MV-4-11 (cell line): ENCODE results near the gene ABI3BP.

Experiments
- DNase-seq: peaks from one replicate; lab custom pipeline; 2025; lab: John Stamatoyannopoulos, UW

The ABI3BP gene

GRCh38 chr3:100882571-100882984, 110.6 kb downstream of the ABI3BP start:
- DNase-seq, result no peak

GRCh38 chr3:100880845-100881244, 112.4 kb downstream of the ABI3BP start:
- no peak for DNase-seq

- no peak for DNase-seq
Measured at GRCh38 chr3:100880072-100880471, 113.1 kb downstream of the ABI3BP start.

- DNase-seq, result no peak
Measured at GRCh38 chr3:100879195-100879810, 113.9 kb downstream of the ABI3BP start.

GRCh38 chr3:100877286-100877685, 115.9 kb downstream of the ABI3BP start:
- DNase-seq, result no peak

- DNase-seq, result no peak
Measured at GRCh38 chr3:100875239-100875638, 118.0 kb downstream of the ABI3BP start.

- no peak for DNase-seq
Measured at GRCh38 chr3:100873611-100874010, 119.6 kb downstream of the ABI3BP start.

GRCh38 chr3:100871306-100871705, 121.9 kb downstream of the ABI3BP start:
- no peak for DNase-seq

- DNase-seq, result no peak
Measured at GRCh38 chr3:100869787-100870186, 123.4 kb downstream of the ABI3BP start.

GRCh38 chr3:100868894-100869293, 124.3 kb downstream of the ABI3BP start:
- DNase-seq, result no peak

- DNase-seq, result no peak
Measured at GRCh38 chr3:100868096-100868495, 125.1 kb downstream of the ABI3BP start.

- no peak for DNase-seq
Measured at GRCh38 chr3:100865442-100865841, 127.8 kb downstream of the ABI3BP start.

- DNase-seq, result no peak
Measured at GRCh38 chr3:100864471-100865250, 128.6 kb downstream of the ABI3BP start.

GRCh38 chr3:100857863-100858262, 135.4 kb downstream of the ABI3BP start:
- DNase-seq, result no peak

GRCh38 chr3:100856821-100857220, 136.4 kb downstream of the ABI3BP start:
- no peak for DNase-seq

- DNase-seq, result no peak
Measured at GRCh38 chr3:100852840-100853239, 140.4 kb downstream of the ABI3BP start.

- no peak for DNase-seq
Measured at GRCh38 chr3:100850701-100851100, 142.5 kb downstream of the ABI3BP start.

- DNase-seq, result no peak
Measured at GRCh38 chr3:100850156-100850555, 143.1 kb downstream of the ABI3BP start.

GRCh38 chr3:100844063-100844936, 148.9 kb downstream of the ABI3BP start:
- DNase-seq, result no peak

GRCh38 chr3:100838157-100838556, 155.1 kb downstream of the ABI3BP start:
- DNase-seq, result no peak

- DNase-seq, result no peak
Measured at GRCh38 chr3:100836661-100837060, 156.6 kb downstream of the ABI3BP start.

GRCh38 chr3:100834332-100834731, 158.9 kb downstream of the ABI3BP start:
- DNase-seq, result no peak

- no peak for DNase-seq
Measured at GRCh38 chr3:100833483-100833882, 159.7 kb downstream of the ABI3BP start.
